Bronchial epithelial cell (primary cell): Measurements from ENCODE around the gene MEIOC. TPM values are rescaled to one million over a fixed set of nuclear protein-coding genes. Genes with fewer than 3 reads are reported as not detected.
"Not testable (repeated sequence)": the region's sequence is repeated elsewhere in the genome, so short reads cannot be mapped to it uniquely, and the experiment has no call there.

ENCODE experiments used
- DNase-seq: peaks from one replicate; pipeline ENCODE4 v3.0.0-alpha.2; 2010; ENCODE audit warnings: low read depth
- FAIRE-seq: peaks from 2 replicates; lab custom pipeline; 2011; peaks lifted over from hg19 to GRCh38; lab: Jason Lieb, UNC
- H3K27me3 ChIP-seq: 2 replicates; pipeline ENCODE4 v1.5.1; 2011; ENCODE audit warnings: low read length; ENCODE audit not compliant: control insufficient read depth, insufficient read depth
- H3K36me3 ChIP-seq: 2 replicates; pipeline ENCODE4 v1.5.1; 2011; ENCODE audit warnings: low read length; ENCODE audit not compliant: control insufficient read depth, insufficient read depth
- H3K4me3 ChIP-seq: 2 replicates; pipeline ENCODE4 v1.5.1; 2011; ENCODE audit warnings: mild to moderate bottlenecking, low read depth, low read length, control low read depth
- CTCF ChIP-seq: IDR thresholded peaks from 2 replicates; pipeline ENCODE4 v1.5.1; 2011; ENCODE audit warnings: mild to moderate bottlenecking, moderate library complexity, low read length, control low read depth, inconsistent platforms; ENCODE audit not compliant: insufficient read depth, severe bottlenecking
- total RNA-seq: library from RNA; depleted of rRNA; stranded (reverse); fragments of >200 nt; gene quantifications from 2 replicates; pipeline ENCODE4 v1.2.1, GENCODE V29; 2014

Gene MEIOC
- total RNA-seq, 1 donor from 2014 or later = not detected

DNA sequence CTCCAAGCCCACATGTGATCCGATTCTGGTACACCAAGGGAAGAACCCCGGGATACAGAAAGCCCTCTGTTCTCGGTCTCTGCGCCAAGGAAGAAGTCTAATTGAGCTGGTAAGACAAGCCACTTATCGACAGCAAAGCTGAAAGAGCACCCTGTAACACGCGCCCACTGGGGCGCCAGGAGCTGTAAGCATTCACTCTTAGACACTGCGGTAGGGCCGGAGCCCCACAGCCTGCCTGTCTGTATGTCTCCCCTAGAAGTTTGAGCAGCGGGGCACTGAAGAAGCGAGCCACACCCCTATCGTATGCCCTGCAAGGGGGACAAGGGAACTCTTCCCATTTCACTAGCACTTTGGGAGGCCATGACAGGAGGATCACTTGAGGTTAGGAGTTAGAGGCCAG lies 27.0 kb upstream of the MEIOC start:
- no peak for TF ChIP-seq CTCF
- FAIRE-seq = no peak
- Histone ChIP-seq H3K27me3 (no peaks in the 10 kb centered on the region), H3K36me3 (no peaks in the 10 kb centered on the region), H3K4me3 (no peak overlapping the region)
- DNase-seq = no peak

DNA sequence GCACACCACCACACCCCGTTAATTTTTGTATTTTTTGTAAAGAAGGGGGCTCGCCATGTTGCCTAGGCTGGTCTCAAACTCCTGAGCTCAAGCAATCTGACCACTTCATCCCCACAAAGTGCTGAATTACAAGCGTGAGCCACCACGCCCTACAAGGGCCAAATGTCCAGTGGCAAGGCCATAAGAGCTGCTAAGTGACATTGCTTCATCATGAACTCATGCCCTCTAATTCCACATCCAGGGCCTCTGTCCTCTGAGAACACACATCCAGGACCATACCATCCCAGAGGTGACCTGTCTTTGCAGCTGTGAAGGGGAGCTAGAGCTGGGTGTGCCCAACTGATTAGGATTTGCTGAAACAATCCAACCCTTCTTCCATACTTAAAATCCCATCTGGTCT lies 25.6 kb upstream of the MEIOC start:
- FAIRE-seq = no peak
- Histone ChIP-seq H3K36me3 (no peaks in the 10 kb centered on the region), H3K4me3 (no peak overlapping the region), H3K27me3 (no peaks in the 10 kb centered on the region)
- no peak for TF ChIP-seq CTCF
- DNase-seq = no peak

GRCh38 chr17:44633998-44634397 lies 22.3 kb upstream of the MEIOC start:
- no peaks in the 10 kb centered on the region for H3K36me3 ChIP-seq
- FAIRE-seq = no peak
- H3K4me3 ChIP-seq = no peak overlapping the region
- DNase-seq = no peak
- TF ChIP-seq CTCF = no peak
- H3K27me3 ChIP-seq = no peaks in the 10 kb centered on the region

GRCh38 chr17:44634401-44634800 lies 21.9 kb upstream of the MEIOC start:
- not testable (repeated sequence) for H3K36me3 ChIP-seq, FAIRE-seq, DNase-seq, H3K4me3 ChIP-seq, H3K27me3 ChIP-seq

- Histone ChIP-seq H3K27me3 (no peaks in the 10 kb centered on the region), H3K4me3 (no peak overlapping the region), H3K36me3 (no peaks in the 10 kb centered on the region)
- no peak for FAIRE-seq
- peak; percentile 45 for DNase-seq
- TF ChIP-seq CTCF = peak; percentile 22
These were observed 19.7 kb upstream of the MEIOC start for GRCh38 chr17:44636562-44636961.

DNA sequence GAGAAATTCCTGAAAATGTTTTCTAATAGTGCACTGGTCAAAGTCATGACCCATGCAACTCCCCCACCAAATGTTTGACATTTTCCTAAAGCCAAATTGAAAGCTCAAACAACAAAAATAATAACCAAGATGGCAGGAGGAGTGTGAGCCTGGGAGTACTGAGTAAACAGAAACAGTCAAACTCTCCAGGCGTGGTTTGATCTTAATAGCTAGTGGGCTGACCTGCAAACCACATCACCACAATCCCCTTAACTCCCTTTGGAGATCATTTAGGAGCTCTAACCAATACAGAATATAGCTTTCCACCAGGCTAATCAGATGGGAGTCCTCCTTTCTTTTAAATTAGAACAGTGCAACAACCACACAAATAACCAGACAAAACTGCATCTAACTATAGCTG lies 19.2 kb upstream of the MEIOC start:
- no peaks in the 10 kb centered on the region for H3K27me3 ChIP-seq
- no peak overlapping the region for H3K4me3 ChIP-seq
- H3K36me3 ChIP-seq = no peaks in the 10 kb centered on the region
- FAIRE-seq (no peak), DNase-seq (no peak)
- TF ChIP-seq CTCF = no peak

DNA sequence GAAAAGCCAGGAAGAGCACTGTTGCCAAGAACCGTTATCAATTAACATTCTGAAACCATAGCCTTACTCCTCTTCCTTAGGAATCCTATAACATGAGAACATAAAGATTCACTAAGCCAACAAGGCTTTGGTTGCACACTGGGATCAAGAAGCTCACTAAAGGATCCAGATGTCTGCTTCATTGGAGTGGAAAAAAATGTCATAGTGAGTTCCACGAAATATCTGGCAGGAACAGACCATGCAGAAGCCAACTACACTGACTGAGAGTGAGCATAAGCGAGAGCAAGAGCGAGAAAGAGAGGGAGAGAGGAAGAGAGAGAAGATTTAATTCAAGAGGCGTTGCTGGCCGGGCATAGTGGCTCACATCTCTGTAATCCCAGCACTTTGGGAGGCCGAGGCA lies 13.4 kb upstream of the MEIOC start:
- FAIRE-seq (no peak), DNase-seq (no peak)
- no peak for TF ChIP-seq CTCF
- H3K4me3 ChIP-seq = no peak overlapping the region
- no peaks in the 10 kb centered on the region for H3K27me3 ChIP-seq
- H3K36me3 ChIP-seq = no peaks in the 10 kb centered on the region
